MCF 10A (cell line): ENCODE measurements around the gene CMTM4. TPM values are rescaled to one million over a fixed set of nuclear protein-coding genes. Genes with fewer than 3 reads are reported as not detected.

Experiments
- BruUV-seq: library from RNA; stranded (reverse); fragments of 400-500 nt; replicated peaks from 2 replicates; lab custom pipeline; 2021; lab: Mats Ljungman, UMichigan
- CTCF ChIA-PET: fragments of 300-600 bp; sonication (Branson Sonifier 250); formaldehyde crosslinking; extraction: SDS; loops from one replicate; lab custom pipeline; 2021; ENCODE audit warnings: antibody characterized with exemption, inconsistent platforms; lab: Yijun Ruan, JAX
- POLR2A ChIA-PET: fragments of 300-600, 350-650 bp; sonication (Branson Sonifier 250); formaldehyde crosslinking; extraction: SDS; loops from one replicate; lab custom pipeline; 2020; ENCODE audit warnings: antibody characterized with exemption, inconsistent platforms; lab: Yijun Ruan, JAX
- DNase-seq: peaks from one replicate; pipeline ENCODE4 v3.0.0-alpha.2; 2018; ENCODE audit not compliant: unreplicated experiment
- H3K27ac Mint-ChIP-seq: one replicate; pipeline ENCODE4 v1.8.0; 2022; ENCODE audit warnings: mild to moderate bottlenecking, low read depth, mixed read lengths; ENCODE audit not compliant: unreplicated experiment
- H3K27me3 Mint-ChIP-seq: one replicate; pipeline ENCODE4 v1.8.0; 2022; ENCODE audit warnings: mixed read lengths; ENCODE audit not compliant: insufficient read depth, unreplicated experiment
- H3K36me3 Mint-ChIP-seq: one replicate; pipeline ENCODE4 v1.8.0; 2022; ENCODE audit warnings: mild to moderate bottlenecking, moderate library complexity, mixed read lengths; ENCODE audit not compliant: insufficient read depth, unreplicated experiment
- H3K4me1 Mint-ChIP-seq: one replicate; pipeline ENCODE4 v1.8.0; 2022; ENCODE audit warnings: mixed read lengths; ENCODE audit not compliant: insufficient read depth, unreplicated experiment
- H3K4me3 Mint-ChIP-seq: one replicate; pipeline ENCODE4 v1.8.0; 2022; ENCODE audit warnings: mild to moderate bottlenecking, moderate library complexity, mixed read lengths; ENCODE audit not compliant: unreplicated experiment
- H3K9me3 Mint-ChIP-seq: one replicate; pipeline ENCODE4 v1.8.0; 2022; ENCODE audit warnings: mixed read lengths; ENCODE audit not compliant: unreplicated experiment
- intact Hi-C: fragments of 100-400 bp; cut with micrococcal nuclease; formaldehyde crosslinking; loops from 2 replicates; pipeline ENCODE4 v1.14.1; 2022
- total RNA-seq: library from RNA; stranded (reverse); gene quantifications from 2 replicates; pipeline ENCODE4 v1.2.3, GENCODE V29; 2022
- TF ChIP-seq, protein P1 (sequence below): fragments of 200-600 bp; IDR thresholded peaks from one replicate; pipeline ENCODE4 v1.8.0; 2022; ENCODE audit warnings: antibody characterized with exemption, mild to moderate bottlenecking; ENCODE audit not compliant: unreplicated experiment

Gene CMTM4
- total RNA-seq, 1 experiment from 2014 or later = 27.2 TPM

DNA sequence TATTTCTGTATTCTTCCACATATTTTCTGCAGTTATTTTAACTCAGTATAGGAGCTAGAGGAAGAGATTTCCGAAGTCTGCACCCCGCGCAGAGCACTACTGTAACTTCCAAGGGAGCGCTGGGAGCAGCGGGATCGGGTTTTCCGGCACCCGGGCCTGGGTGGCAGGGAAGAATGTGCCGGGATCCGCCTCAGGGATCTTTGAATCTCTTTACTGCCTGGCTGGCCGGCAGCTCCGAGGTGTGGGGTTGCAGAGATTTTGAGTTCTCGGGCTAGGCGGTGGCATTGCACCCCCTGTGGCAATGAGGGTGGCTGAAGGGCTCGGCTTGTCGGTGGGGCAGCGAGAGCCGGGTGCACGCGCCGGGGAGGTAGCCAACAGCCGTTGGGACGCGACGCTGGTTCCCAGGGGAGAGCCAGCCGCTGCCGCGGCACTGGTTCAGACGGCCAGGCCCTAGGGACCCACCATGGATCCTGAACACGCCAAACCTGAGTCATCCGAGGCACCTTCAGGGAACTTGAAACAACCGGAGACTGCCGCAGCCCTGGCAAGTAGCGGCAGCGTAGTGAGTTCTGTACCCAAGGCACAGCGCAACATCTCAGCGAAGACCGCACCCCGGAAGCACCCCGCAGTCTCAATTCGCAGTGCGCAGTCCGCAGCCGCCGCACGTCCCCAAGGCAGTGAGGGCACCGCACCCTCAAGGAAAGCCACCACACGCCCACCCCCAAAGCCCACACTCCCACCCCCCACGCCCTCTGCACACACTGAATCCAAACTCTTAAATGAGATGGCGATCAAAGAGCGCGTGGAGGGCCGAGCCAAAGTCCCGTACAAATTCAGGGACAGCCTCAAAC is 130.3 kb downstream of the CMTM4 start, which contains the start of gene CMTM1:
Gene CMTM1, plus strand, starts transcription at position 389 of the 851 bp plus-strand sequence. Its CDS starts 75 bp downstream, at position 464.
- H3K4me1 Mint-ChIP-seq = peaks cover 16% of the 10 kb centered on the region
- H3K27me3 Mint-ChIP-seq = no peaks in the 10 kb centered on the region
- no peak within 1 kb of the TSS for H3K27ac Mint-ChIP-seq
- H3K4me3 Mint-ChIP-seq = no peak within 1 kb of the TSS
- ChIA-PET CTCF (interaction anchor here (0.6 to 1.3 kb wide), 2 partner anchors 13 to 188 kb away, joined by 3 read pairs; partner anchors contain the start of gene CMTM2), POLR2A (interaction anchor here (0.6 to 1.1 kb wide), 2 partner anchors 14 to 54 kb away, joined by 3 read pairs; partner anchors contain the start of gene CKLF)
- intact Hi-C loops = no loop called here
- no peaks in the 10 kb centered on the region for H3K9me3 Mint-ChIP-seq
- no TSS peak for BruUV-seq
- no peak for DNase-seq
- H3K36me3 Mint-ChIP-seq = peaks cover 47% of the 10 kb centered on the region
- TF ChIP-seq, protein P1, sequence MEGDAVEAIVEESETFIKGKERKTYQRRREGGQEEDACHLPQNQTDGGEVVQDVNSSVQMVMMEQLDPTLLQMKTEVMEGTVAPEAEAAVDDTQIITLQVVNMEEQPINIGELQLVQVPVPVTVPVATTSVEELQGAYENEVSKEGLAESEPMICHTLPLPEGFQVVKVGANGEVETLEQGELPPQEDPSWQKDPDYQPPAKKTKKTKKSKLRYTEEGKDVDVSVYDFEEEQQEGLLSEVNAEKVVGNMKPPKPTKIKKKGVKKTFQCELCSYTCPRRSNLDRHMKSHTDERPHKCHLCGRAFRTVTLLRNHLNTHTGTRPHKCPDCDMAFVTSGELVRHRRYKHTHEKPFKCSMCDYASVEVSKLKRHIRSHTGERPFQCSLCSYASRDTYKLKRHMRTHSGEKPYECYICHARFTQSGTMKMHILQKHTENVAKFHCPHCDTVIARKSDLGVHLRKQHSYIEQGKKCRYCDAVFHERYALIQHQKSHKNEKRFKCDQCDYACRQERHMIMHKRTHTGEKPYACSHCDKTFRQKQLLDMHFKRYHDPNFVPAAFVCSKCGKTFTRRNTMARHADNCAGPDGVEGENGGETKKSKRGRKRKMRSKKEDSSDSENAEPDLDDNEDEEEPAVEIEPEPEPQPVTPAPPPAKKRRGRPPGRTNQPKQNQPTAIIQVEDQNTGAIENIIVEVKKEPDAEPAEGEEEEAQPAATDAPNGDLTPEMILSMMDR = no peak

Other genes with a start within 250 kb of the CMTM4 start
- gene TK2, start 146.6 kb downstream of the CMTM4 start, total RNA-seq = 31.2 and 38.2 TPM in 2 replicates
- 41.3 and 57.8 TPM in 2 replicates for gene CKLF, start 144.2 kb downstream of the CMTM4 start, total RNA-seq
- 2.1 and 4.8 TPM in 2 replicates for gene CMTM1, start 130.3 kb downstream of the CMTM4 start, total RNA-seq
- gene CMTM2, start 117.3 kb downstream of the CMTM4 start, total RNA-seq = not detected in 2 replicates
- 4.3 and 5.7 TPM in 2 replicates for gene CMTM3, start 92.0 kb downstream of the CMTM4 start, total RNA-seq
- 97.7 and 106 TPM in 2 replicates for gene DYNC1LI2, start 54.9 kb upstream of the CMTM4 start, total RNA-seq
- gene TERB1, start 104.8 kb upstream of the CMTM4 start, total RNA-seq = 0.26 and 0.69 TPM in 2 replicates
- gene NAE1, start 134.2 kb upstream of the CMTM4 start, total RNA-seq = 65.5 and 65.7 TPM in 2 replicates
- gene CA7, start 147.7 kb upstream of the CMTM4 start, total RNA-seq = not detected in 2 replicates
- 21.5 and 22.8 TPM in 2 replicates for gene PDP2, start 183.8 kb upstream of the CMTM4 start, total RNA-seq
- gene CDH16, start 222.1 kb upstream of the CMTM4 start, total RNA-seq = 0.25 TPM in 1 of 2 replicates, not detected in the other
- gene RRAD, start 228.8 kb upstream of the CMTM4 start, total RNA-seq = 0.29 TPM in 1 of 2 replicates, not detected in the other
- 133 and 159 TPM in 2 replicates for gene CIAO2B, start 237.7 kb upstream of the CMTM4 start, total RNA-seq
- 65.7 and 68.7 TPM in 2 replicates for gene CES2, start 238.8 kb upstream of the CMTM4 start, total RNA-seq